Testis (tissue), 3 donors: ENCODE measurements around the gene SLC6A2. TPM values are rescaled to one million over a fixed set of nuclear protein-coding genes. Genes with fewer than 3 reads are reported as not detected.

ENCODE experiments used
- DNase-seq: peaks from one replicate; pipeline ENCODE4 v3.0.0-alpha.2; 2019
- H3K27ac ChIP-seq, 2 donors: fragments of 200-600 bp; sonication (generic); one replicate each; pipeline ENCODE4 v1.5.1; 2019
- H3K27me3 ChIP-seq: fragments of 200-600 bp; sonication (generic); one replicate; pipeline ENCODE4 v1.5.1; 2019
- H3K36me3 ChIP-seq: fragments of 200-600 bp; sonication (generic); one replicate; pipeline ENCODE4 v1.5.1; 2017; ENCODE audit warnings: low read depth; ENCODE audit errors: missing control alignments
- H3K4me1 ChIP-seq: fragments of 200-600 bp; sonication (generic); one replicate; pipeline ENCODE4 v1.5.1; 2019
- H3K4me3 ChIP-seq, 2 donors: fragments of 200-600 bp; sonication (generic); one replicate each; pipeline ENCODE4 v1.5.1; 2017 to 2019
- H3K9me3 ChIP-seq: fragments of 200-600 bp; sonication (generic); one replicate; pipeline ENCODE4 v1.5.1; 2017
- POLR2A ChIP-seq: fragments of 450-650 bp; IDR thresholded peaks from one replicate; pipeline ENCODE4 v1.6.1; 2017; ENCODE audit warnings: antibody characterized with exemption, mild to moderate bottlenecking, moderate library complexity
- WGBS, 2 donors: methylation state at CpG; one replicate each; pipeline ENCODE4 v1.1.5; 2018; 5-methylcytosine and 5-hydroxymethylcytosine counted together
- intact Hi-C: fragments of 100-400 bp; cut with DNase I; formaldehyde crosslinking; loops from one replicate; pipeline ENCODE4 v1.15.1; 2023; ENCODE audit warnings: low total_unique reads
- polyA plus RNA-seq: library from polyadenylated mRNA; stranded (reverse); fragments of 350-450 nt; fragmentation: Illumina TruSeq; extraction: RNeasy Lipid Tissue Mini Kit (QIAGEN cat#74804); gene quantifications from one replicate; pipeline ENCODE4 v1.2.3, GENCODE V29; 2014; ENCODE audit warnings: low read depth, low replicate concordance; ENCODE audit not compliant: insufficient read depth
- total RNA-seq, 2 donors: library from RNA; depleted of rRNA; stranded (reverse); fragments of >200 nt; gene quantifications; one replicate each; pipeline ENCODE4 v1.2.3, GENCODE V29; 2016
- TF ChIP-seq, protein P1 (sequence below), 3 experiments: fragments of 450-650 bp in 2 of 3; fragments of 200-600 bp in 1 of 3; sonication (generic) in 1 of 3; IDR thresholded peaks; one replicate each; pipeline ENCODE4 v1.5.1; 2016 to 2019; ENCODE audit warnings: antibody characterized with exemption in 3 of 3, mild to moderate bottlenecking in 2 of 3, moderate library complexity in 1 of 3

SLC6A2 gene
- total and polyA plus RNA-seq, 3 donors from 2014 or later = 3.5 to 16.6 (median 5.7) TPM

GRCh38 chr16:55725055-55725777 lies 69.4 kb downstream of the SLC6A2 start:
- intact Hi-C loops = no loop called here
- 46 to 65% methylated on average over 4 to 5 of the region's 5 CpGs for WGBS, 2 donors

DNA sequence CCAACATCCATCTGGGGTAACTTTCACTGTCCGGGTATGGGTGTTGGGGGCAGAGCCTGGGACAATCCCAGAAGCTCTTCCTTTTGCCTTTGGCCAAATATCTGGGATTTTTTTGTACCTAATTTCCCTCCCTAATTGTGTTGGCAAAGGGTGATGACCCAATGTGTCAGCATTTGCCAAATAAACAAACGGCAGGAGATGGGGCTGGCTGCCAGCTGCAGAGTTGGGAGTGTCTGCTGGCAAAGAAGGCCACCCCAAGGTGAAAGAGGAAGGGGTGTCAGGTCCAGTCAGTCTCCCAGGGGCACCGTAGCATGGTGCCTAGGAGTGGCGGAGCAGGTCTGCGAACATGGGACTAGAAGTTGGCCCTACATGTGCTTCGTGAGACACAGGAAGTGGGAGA lies 73.0 kb downstream of the SLC6A2 start:
- no peak for DNase-seq
- Histone ChIP-seq H3K27ac (no peak overlapping the region), H3K9me3 (no peaks in the 10 kb centered on the region), H3K27me3 (no peaks in the 10 kb centered on the region), H3K4me3 (no peak overlapping the region), H3K4me1 (no peaks in the 10 kb centered on the region), H3K36me3 (no peaks in the 10 kb centered on the region)
- TF ChIP-seq POLR2A = no peak
- TF ChIP-seq, protein P1, sequence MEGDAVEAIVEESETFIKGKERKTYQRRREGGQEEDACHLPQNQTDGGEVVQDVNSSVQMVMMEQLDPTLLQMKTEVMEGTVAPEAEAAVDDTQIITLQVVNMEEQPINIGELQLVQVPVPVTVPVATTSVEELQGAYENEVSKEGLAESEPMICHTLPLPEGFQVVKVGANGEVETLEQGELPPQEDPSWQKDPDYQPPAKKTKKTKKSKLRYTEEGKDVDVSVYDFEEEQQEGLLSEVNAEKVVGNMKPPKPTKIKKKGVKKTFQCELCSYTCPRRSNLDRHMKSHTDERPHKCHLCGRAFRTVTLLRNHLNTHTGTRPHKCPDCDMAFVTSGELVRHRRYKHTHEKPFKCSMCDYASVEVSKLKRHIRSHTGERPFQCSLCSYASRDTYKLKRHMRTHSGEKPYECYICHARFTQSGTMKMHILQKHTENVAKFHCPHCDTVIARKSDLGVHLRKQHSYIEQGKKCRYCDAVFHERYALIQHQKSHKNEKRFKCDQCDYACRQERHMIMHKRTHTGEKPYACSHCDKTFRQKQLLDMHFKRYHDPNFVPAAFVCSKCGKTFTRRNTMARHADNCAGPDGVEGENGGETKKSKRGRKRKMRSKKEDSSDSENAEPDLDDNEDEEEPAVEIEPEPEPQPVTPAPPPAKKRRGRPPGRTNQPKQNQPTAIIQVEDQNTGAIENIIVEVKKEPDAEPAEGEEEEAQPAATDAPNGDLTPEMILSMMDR (IDR thresholded peaks at IDR 0.05) = no peak
- 88 to 90% methylated on average over 6 of the region's 6 CpGs for WGBS, 2 donors
- intact Hi-C loops = no loop called here

More at GRCh38 chr16:55725055-55725777, 69.4 kb downstream of the SLC6A2 start:
- H3K36me3 ChIP-seq = no peaks in the 10 kb centered on the region
- no peaks in the 10 kb centered on the region for H3K4me1 ChIP-seq
- H3K27ac ChIP-seq = no peak overlapping the region
- TF ChIP-seq, protein P1 (IDR thresholded peaks at IDR 0.05) = no peak
- no peak for TF ChIP-seq POLR2A
- H3K27me3 ChIP-seq = no peaks in the 10 kb centered on the region
- H3K4me3 ChIP-seq = no peak overlapping the region
- DNase-seq = no peak
- H3K9me3 ChIP-seq = no peaks in the 10 kb centered on the region

- no peaks in the 10 kb centered on the region for H3K4me1 ChIP-seq
- no peak overlapping the region for H3K27ac ChIP-seq
- intact Hi-C loops = no loop called here
- DNase-seq = no peak
- H3K4me3 ChIP-seq = no peak overlapping the region
- no peaks in the 10 kb centered on the region for H3K9me3 ChIP-seq
- H3K27me3 ChIP-seq = no peaks in the 10 kb centered on the region
- no peaks in the 10 kb centered on the region for H3K36me3 ChIP-seq
- TF ChIP-seq, protein P1 (IDR thresholded peaks at IDR 0.05) = no peak
- no peak for TF ChIP-seq POLR2A
- 77% methylated on average over 5 of the region's 5 CpGs; no CpG with 5 or more reads in 1 of the 2 donors for WGBS, 2 donors
These were observed 74.3 kb downstream of the SLC6A2 start for GRCh38 chr16:55730115-55730514.

DNA sequence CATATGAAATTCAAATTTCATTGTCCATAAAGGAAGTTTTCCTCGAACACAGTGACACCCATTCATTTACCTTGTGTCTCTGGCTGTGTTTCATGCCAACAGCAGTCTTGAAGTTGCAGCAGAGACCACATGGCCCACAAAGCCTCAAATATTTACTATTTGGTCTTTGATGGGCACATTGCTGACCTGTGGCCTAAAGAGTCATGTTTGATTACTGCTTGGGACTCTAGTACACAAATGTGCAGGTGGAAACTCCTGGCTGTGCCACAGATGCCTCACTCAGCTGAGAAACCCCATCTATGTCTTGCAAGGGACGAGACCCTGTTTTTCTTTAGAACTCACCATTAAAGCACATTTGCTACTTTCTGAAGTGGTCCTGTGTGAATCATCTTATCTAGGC lies 76.7 kb downstream of the SLC6A2 start:
- intact Hi-C loops = no loop called here
- Histone ChIP-seq H3K27me3 (no peaks in the 10 kb centered on the region), H3K9me3 (no peaks in the 10 kb centered on the region), H3K4me3 (no peak overlapping the region), H3K27ac (no peak overlapping the region), H3K4me1 (no peaks in the 10 kb centered on the region), H3K36me3 (no peaks in the 10 kb centered on the region)
- DNase-seq = no peak
- WGBS, 2 donors = 68 to 93% methylated on average over 2 of the region's 2 CpGs
- TF ChIP-seq, protein P1 (IDR thresholded peaks at IDR 0.05) = no peak
- TF ChIP-seq POLR2A = no peak

DNA sequence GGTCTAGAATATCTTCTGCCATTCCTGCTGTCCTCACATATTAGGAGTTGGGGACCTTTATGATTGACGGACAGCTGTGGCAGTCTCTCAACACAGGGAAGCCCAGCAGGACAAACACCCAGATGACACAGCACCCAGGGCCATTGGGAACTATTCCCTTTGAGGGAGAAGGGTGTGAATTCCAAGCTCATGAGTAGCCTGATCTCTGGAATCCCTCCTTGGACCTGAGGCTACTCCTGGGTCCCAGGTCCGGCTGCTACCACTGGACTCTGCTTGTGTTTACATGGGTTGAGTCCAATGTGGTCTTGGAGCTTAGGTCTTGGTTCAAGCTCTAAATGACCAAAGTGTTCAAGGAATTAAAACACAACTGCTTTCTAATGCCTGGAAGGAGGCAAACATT lies 78.9 kb downstream of the SLC6A2 start:
- intact Hi-C loops = no loop called here
- TF ChIP-seq POLR2A = no peak
- TF ChIP-seq, protein P1 (IDR thresholded peaks at IDR 0.05) = no peak
- 76 to 86% methylated on average over 2 of the region's 2 CpGs for WGBS, 2 donors
- Histone ChIP-seq H3K4me1 (no peaks in the 10 kb centered on the region), H3K4me3 (no peak overlapping the region), H3K27ac (no peak overlapping the region), H3K36me3 (no peaks in the 10 kb centered on the region), H3K27me3 (no peaks in the 10 kb centered on the region), H3K9me3 (no peaks in the 10 kb centered on the region)
- no peak for DNase-seq
